ENCODE data around the gene LONP2.

DNA sequence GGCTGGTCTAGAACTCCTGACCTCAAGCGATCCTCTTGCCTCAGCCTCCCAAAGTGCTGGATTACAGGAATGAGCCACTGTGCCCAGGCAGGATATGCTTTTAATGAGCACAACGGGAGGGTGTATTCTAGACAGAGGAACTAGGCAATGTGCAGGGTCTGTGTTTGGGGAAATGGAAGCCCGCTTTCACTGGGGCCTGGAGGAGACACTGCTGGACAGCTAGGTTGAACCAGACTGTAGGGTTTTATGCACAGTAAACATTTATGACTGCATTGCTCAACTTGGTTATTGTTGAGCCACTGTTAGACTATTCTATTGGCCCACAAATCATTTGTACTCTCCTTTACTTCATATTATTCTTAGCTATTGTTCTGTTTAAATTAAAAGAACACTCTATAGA, 151.3 kb downstream of the LONP2 start:
- TF ChIP-seq, protein P1, sequence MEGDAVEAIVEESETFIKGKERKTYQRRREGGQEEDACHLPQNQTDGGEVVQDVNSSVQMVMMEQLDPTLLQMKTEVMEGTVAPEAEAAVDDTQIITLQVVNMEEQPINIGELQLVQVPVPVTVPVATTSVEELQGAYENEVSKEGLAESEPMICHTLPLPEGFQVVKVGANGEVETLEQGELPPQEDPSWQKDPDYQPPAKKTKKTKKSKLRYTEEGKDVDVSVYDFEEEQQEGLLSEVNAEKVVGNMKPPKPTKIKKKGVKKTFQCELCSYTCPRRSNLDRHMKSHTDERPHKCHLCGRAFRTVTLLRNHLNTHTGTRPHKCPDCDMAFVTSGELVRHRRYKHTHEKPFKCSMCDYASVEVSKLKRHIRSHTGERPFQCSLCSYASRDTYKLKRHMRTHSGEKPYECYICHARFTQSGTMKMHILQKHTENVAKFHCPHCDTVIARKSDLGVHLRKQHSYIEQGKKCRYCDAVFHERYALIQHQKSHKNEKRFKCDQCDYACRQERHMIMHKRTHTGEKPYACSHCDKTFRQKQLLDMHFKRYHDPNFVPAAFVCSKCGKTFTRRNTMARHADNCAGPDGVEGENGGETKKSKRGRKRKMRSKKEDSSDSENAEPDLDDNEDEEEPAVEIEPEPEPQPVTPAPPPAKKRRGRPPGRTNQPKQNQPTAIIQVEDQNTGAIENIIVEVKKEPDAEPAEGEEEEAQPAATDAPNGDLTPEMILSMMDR (IDR thresholded peaks at IDR 0.05), result no peak
- TF ChIP-seq POLR2A (IDR thresholded peaks at IDR 0.05), result no peak

Measured in body of pancreas (tissue), 4 donors.